Lower leg skin (tissue), 3 donors: ENCODE measurements around the gene ZDHHC23.

Source experiments
- POLR2A ChIP-seq, 2 donors: fragments of 450-650 bp; IDR thresholded peaks; one replicate each; pipeline ENCODE4 v1.6.1; 2016 to 2017; ENCODE audit warnings: antibody characterized with exemption in 2 of 2, mild to moderate bottlenecking in 1 of 2, moderate library complexity in 1 of 2
- TF ChIP-seq, protein P1 (sequence below), 3 donors: fragments of 450-650 bp; IDR thresholded peaks; one replicate each; pipeline ENCODE4 v1.5.1; 2016; ENCODE audit warnings: antibody characterized with exemption in 3 of 3, mild to moderate bottlenecking in 3 of 3, moderate library complexity in 2 of 3

- TF ChIP-seq POLR2A (IDR thresholded peaks at IDR 0.05): no peak
- TF ChIP-seq, protein P1, sequence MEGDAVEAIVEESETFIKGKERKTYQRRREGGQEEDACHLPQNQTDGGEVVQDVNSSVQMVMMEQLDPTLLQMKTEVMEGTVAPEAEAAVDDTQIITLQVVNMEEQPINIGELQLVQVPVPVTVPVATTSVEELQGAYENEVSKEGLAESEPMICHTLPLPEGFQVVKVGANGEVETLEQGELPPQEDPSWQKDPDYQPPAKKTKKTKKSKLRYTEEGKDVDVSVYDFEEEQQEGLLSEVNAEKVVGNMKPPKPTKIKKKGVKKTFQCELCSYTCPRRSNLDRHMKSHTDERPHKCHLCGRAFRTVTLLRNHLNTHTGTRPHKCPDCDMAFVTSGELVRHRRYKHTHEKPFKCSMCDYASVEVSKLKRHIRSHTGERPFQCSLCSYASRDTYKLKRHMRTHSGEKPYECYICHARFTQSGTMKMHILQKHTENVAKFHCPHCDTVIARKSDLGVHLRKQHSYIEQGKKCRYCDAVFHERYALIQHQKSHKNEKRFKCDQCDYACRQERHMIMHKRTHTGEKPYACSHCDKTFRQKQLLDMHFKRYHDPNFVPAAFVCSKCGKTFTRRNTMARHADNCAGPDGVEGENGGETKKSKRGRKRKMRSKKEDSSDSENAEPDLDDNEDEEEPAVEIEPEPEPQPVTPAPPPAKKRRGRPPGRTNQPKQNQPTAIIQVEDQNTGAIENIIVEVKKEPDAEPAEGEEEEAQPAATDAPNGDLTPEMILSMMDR (IDR thresholded peaks at IDR 0.05): no peak
These were observed 18.4 kb downstream of the ZDHHC23 start for GRCh38 chr3:113966172-113966571.
